C4-2B (cell line): ENCODE measurements around the gene CAMTA1.

Experiments
- CTCF ChIP-seq: fragments of 450-650 bp; conservative IDR thresholded peaks from 2 replicates; pipeline ENCODE4 v1.5.1; 2017; ENCODE audit warnings: mild to moderate bottlenecking
- ZFX ChIP-seq: fragments of 450-650 bp; IDR thresholded peaks from 2 replicates; pipeline ENCODE4 v1.6.1; 2017

GRCh38 chr1:7430691-7431090 lies 645.4 kb downstream of the CAMTA1 start:
- no peak for TF ChIP-seq CTCF
- TF ChIP-seq ZFX = no peak
